GM18498 (cell line): ENCODE results near the gene ATF7.
"Not testable (repeated sequence)": the region's sequence is repeated elsewhere in the genome, so short reads cannot be mapped to it uniquely, and the experiment has no call there.

Source experiments
- ATAC-seq: cut with Tn5 transposase; IDR thresholded peaks from one replicate; pipeline ENCODE4 v1.9.1; 2021; ENCODE audit warnings: mild to moderate bottlenecking, moderate library complexity; ENCODE audit not compliant: unreplicated experiment

ATF7 gene

GRCh38 chr12:53485955-53486735 is 140.0 kb downstream of the ATF7 start:
- ATAC-seq: no peak

GRCh38 chr12:53484686-53485575 is 141.3 kb downstream of the ATF7 start:
- ATAC-seq: no peak

DNA sequence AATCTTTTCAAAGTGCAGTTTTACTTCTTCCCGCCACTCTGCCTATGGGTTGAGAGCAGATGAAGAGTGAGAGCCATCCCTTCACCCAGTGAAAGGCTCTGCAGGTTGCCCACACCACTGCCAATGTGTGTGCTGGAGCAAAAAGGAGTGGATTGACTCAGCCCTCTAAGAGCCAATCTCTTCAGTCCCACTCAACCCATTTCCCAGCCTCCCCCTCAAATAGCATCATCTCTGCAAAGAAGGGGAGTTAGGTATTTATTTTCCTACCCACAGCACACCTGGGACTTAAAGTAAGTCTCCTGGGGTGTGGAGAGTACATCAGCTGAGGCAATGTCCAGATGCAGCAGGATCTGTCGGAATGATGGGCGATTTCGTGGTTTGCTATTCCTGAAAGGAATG is 142.2 kb downstream of the ATF7 start:
- ATAC-seq: no peak

DNA sequence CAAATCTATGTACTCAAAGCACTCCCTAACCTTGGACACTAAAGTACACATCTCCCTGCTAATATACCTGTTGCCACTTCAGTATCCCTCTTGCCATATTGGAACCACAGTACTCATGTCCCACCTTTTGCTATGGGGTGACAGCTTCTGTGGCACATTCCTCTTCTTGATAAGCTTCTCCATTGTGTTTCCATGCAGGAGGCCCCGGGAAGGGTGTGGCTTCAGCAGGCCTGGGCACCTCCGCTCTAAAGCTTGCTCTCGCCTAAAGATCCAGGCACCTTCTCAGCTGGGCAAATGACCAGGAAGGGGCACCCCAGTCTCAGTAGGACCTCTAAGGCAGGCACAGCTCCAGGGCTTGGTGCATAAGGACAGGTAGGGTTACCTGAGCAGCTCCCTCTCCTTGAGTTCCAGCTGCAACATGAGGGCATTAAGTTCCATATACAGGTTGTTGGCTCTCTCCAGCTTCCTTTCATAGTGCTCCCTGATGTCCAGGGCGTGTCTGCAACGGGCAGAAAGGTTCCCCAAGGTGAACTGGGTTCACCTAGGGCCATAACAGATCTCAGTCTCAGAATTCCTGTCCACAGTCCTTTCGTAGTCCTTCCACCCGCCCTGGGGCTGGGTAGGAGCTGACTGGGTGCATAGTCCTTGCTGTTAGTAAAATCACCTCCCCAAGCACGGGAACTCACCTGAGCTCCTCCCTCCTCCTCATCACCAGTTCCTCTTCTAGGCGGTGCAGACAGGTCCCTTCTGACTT is 142.8 kb downstream of the ATF7 start:
- no peak for ATAC-seq

- ATAC-seq: no peak
These were observed 143.5 kb downstream of the ATF7 start for GRCh38 chr12:53482626-53483168.

GRCh38 chr12:53481939-53482586 is 144.1 kb downstream of the ATF7 start:
- ATAC-seq: no peak

- not testable (repeated sequence) for ATAC-seq
These were observed 144.7 kb downstream of the ATF7 start for GRCh38 chr12:53481458-53481857.

GRCh38 chr12:53480491-53481442 is 145.4 kb downstream of the ATF7 start:
- ATAC-seq: no peak

DNA sequence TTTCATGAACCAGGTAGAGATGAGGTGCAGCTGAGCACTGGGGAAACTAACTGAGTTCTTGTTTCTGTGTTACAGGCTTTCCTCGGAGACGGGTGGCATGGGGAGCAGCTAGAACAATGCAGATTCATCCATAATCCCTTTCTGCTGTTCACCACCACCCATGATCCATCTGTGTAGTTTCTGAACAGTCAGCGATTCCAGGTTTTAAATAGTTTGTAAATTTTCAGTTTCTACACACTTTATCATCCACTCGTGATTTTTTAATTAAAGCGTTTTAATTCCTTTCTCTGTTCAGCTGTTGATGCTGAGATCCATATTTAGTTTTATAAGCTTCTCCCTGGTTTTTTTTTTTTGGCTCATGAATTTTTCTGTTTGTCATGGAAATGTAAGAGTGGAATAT is 146.9 kb downstream of the ATF7 start:
- ATAC-seq: no peak

DNA sequence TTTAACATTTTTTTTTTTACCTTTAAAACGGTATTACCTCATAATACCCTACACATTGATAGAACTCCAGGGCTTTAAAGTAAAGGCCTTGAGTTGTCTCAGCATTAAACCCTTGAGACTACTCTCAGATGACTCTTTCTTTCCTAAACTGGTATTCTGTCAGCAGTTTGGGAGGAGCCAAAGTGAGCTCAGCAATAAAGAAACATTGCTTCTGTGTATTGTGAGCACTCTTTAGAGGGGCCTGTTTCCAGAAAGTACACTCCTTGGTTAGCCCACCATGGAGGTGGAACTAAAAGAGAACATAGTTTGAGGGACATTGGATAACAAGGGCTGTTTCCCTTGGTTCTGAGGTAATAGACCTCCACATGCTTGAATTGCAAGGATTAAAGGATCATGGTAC is 147.3 kb downstream of the ATF7 start:
- no peak for ATAC-seq

- no peak for ATAC-seq
These were observed 149.4 kb downstream of the ATF7 start for GRCh38 chr12:53476769-53477209.

DNA sequence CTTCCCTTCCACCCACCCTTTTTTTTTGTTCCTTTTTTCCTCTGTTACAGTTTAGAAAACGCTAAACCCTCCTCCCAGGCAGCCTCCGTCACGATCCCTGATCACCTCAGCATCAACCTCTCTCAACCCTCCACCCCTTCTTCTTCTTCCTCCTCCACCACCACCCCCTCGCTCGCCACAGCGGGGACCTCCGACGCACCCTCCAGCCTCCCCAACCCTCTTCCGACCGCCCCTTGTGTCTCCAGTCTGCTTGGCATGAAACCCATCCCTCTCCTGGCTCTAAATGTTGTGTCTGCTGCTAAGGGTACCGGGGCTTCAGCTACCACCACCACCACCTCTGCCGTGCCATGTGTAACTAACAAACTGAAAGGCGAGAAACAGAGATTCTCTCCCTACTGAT is 151.4 kb downstream of the ATF7 start:
- ATAC-seq: no peak

DNA sequence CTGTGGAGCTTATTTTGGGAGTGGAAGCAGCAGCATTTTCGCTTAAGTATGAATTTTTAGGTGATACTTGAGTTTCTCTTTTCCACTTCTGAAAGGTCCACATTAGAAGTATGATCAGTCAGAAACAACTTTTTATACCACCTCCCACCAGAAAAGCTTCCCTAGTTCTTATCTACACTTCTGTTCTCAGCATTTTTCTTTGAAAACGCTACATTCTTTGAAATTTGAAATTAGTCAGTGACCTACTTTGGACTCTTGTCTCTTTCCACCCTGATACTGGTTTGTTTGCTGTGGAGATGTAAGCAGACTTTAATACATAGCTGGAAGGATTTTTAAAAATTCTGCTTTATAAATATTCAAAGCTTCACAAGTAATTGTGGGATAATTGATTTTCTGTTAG is 152.1 kb downstream of the ATF7 start:
- no peak for ATAC-seq

DNA sequence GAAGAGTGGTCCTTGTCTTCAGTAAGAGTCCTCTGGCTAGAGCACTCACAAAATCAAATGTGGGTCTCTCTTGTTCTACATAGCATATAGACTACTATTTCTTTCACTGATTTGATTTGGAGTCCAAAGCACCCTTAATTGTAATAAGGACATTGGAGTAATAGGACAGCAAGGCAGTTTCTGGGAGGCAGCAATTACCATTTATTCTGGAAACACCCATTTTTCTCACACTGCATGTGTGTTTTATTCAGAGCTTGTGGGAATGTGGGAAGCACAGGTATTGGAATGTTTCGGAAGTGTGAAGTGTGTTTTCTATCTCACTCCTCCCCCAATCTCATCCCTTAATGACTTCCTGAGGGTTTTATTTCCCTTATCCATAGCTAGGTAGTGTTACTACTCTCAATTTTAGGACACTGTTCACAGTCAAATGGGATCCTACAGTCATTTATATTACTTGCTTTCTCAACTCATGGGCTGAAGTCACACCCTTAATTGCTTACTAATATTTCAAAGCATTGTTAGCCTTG is 154.1 kb downstream of the ATF7 start:
- no peak for ATAC-seq

GRCh38 chr12:53468282-53468681 is 157.9 kb downstream of the ATF7 start:
- no peak for ATAC-seq

GRCh38 chr12:53467880-53468279 is 158.3 kb downstream of the ATF7 start:
- no peak for ATAC-seq

DNA sequence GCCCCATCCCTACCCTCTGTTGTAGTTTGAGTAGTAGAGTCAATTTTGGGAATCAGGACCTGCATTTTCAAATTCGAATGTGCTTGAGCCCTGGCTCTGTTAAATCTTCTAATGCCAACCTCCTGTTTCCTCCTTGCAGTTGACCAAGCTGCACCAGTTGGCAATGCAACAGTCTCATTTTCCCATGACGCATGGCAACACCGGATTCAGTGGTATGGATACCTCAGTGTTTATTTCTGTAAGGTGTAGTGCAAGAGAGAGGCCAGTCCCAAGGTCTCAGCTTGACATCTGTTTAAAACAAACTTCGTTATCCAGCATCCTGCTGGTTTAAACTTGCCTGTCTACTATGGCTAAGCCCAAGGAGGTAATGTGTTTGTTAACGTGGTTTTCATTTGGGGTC is 159.1 kb downstream of the ATF7 start:
- ATAC-seq: no peak

DNA sequence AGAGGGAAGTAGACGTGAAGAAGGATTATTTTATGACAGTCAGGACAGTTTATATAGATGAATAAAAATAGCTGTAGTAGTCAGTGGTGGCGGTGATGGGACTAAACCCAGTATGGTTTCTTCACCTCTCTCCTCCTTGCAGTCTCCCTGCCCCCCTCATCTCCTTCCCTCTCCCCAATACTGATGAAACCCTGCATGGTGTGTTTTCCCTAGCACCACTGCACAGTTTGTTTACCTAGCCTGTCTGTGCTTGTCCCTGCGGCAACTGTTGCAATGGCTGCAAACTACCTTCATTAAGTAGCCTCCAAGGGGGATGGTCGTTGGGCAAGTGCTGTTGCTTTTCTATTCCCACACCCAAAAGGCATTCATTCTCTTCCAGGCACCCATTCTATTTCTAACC is 159.5 kb downstream of the ATF7 start:
- ATAC-seq: no peak

DNA sequence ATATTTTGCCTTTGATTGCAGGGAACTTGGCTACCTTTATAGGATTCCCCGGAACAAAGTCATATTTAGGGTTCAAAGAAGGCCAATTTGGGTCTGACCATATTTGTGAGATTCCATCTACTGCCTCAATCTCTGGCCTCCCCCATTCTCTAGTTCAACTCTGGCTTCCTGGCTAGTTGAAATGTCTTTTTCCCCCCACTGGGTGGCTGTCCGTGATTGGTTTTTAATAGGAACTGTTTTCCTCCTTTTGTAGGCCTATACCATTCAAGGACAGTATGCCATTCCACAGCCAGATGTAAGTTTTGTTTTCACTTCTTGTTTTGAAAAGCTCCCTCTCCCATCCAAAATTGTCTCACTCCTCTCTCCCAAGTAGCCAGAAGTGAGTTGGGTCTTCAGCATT is 160.5 kb downstream of the ATF7 start:
- ATAC-seq: no peak
